Myocyte (in vitro differentiated cells): ENCODE data around the gene CLCA1. TPM values are rescaled to one million over a fixed set of nuclear protein-coding genes. Genes with fewer than 3 reads are reported as not detected.
"Not testable (repeated sequence)": the region's sequence is repeated elsewhere in the genome, so short reads cannot be mapped to it uniquely, and the experiment has no call there.

Source experiments
- DNase-seq: peaks from one replicate; pipeline ENCODE4 v3.0.0-alpha.2; 2012; ENCODE audit warnings: low read depth
- total RNA-seq: library from RNA; depleted of rRNA; stranded (reverse); fragments of >200 nt; gene quantifications from 2 replicates; pipeline ENCODE4 v1.2.3, GENCODE V29; 2014

Gene CLCA1
- total RNA-seq, 1 donor from 2014 or later = not detected

DNA sequence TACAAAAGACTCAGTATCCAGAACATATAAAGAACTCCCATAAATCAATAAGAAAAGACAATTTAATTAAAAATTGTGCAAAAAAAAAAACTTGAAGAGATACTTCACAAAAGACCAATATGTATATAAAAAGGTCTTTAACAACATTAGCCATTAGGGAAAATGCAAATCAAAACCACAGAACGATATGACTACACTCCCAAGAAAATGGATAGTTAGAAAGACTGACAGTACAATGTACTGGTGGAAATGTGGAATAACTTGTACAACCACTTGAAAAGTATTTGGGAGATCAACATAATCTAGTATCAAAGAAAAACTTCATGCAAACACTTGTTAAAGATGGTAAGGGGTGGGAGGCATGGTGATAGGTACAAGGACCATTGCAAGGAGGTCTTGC, 3.9 kb upstream of the CLCA1 start:
- no peak for DNase-seq

GRCh38 chr1:86466109-86466844, 2.5 kb upstream of the CLCA1 start:
- no peak for DNase-seq

DNA sequence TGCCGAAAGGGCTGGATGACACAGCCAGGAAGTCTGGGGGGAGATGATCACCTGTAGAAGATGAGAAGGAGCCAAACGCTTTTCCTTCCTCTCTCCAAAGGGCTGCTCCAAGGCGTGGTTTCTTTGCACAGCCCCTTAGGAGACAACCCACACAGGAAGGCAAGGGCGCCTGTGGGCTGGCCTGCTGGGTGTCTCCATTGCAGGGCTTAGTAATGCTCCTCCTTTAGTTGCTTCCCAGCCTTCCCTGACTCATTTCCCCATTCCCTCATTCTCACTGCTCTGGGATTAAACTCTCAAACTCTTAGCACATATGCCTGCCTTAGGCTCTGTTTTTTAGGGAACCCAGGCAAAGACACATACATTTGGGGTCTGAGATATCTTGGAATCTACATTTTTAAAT, 1.7 kb upstream of the CLCA1 start:
- DNase-seq = no peak

DNA sequence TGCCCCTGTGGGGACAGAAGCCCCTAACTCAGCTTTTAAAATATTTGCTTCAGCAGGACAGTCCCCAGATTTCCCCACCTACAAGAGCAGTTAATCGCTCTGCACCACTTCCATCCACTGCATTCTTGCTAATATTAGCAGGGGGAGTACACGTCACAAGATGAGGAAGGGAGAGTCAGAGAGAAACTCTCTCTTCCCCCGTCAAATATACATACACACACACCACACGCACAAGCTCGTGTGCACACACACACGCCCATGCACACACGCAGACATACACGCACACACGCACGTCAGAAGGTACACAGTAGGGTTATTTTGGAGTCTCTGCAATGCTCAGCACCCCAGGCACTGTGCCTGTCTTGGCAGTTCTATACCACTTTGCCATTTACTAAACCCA, 2.1 kb downstream of the CLCA1 start:
- DNase-seq = no peak

DNA sequence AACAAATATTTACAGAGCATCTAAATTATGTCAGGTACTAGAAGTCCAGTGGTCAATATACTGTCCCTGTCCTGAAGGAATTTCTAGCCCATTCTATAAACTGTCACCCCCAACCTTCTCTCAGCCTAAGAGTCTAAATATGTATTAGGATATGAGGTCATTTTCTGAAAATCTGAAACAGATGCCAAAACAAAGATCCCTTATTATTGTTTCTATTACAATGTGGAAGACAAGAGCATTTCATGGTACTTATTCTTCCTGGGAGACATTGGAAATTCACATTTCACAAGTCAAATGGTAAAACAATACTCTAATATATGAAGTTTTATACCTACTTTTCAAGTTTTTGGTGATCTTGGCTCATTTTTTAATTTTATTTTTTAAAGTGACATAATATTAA, 2.6 kb downstream of the CLCA1 start:
- DNase-seq = no peak

GRCh38 chr1:86472152-86472551, 3.4 kb downstream of the CLCA1 start:
- DNase-seq = no peak

- no peak for DNase-seq
Observed at GRCh38 chr1:86472767-86473166, 4.0 kb downstream of the CLCA1 start.

DNA sequence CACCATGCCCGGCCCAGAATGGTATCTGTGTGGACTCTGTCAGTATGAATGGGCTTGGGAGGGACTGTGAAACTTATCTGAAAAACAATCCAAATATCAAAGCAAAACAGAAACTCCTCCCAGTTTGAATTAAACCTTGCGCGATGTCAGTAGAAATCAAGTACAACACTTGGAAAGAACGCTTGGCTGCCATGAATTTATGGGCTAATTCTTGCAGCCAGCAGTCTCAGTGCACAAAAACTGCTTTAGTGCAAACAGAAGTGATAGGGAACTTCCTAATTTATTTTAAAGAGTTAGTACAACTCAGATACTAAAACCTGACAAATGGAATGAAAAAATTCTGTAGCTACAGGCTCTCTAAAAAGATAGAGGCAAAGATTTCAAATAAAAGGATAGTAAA, 8.5 kb downstream of the CLCA1 start:
- no peak for DNase-seq

GRCh38 chr1:86477682-86478081, 9.0 kb downstream of the CLCA1 start:
- DNase-seq = no peak

GRCh38 chr1:86478416-86479156, 9.9 kb downstream of the CLCA1 start:
- DNase-seq = no peak

DNA sequence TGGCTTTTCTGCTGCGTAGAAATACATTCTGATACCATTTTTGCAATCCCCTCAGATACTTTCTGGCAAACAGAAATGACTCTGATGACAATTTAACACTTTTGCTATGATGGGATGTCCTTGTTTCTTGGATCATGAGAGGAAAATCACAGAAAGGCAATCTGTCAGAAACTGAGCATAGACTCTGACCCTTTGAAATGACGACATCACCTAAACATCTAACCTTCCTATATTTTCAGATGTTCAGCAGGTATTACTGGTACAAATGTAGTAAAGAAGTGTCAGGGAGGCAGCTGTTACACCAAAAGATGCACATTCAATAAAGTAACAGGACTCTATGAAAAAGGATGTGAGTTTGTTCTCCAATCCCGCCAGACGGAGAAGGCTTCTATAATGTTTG, 13.2 kb downstream of the CLCA1 start:
- no peak for DNase-seq

- peak; percentile 51 for DNase-seq
Observed at GRCh38 chr1:86487131-86487810, 18.5 kb downstream of the CLCA1 start.

DNA sequence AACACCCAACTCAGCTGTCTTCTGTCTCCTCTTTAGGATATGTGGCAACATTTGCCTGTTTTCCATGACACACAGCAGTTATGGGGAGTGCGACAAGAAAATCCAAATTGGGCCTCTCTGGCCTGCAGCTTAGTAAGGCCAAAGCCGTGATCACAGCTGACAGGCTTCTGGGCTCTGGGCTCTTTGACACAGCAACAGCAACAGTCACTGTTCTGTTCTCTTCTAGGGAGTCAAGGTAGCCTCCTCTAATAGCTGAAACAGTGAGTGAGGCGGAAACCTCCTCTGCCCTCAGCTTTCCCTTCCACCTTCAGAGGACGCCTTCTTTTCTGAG, 19.0 kb downstream of the CLCA1 start:
- DNase-seq = no peak

GRCh38 chr1:86489242-86489878, 20.6 kb downstream of the CLCA1 start:
- DNase-seq = no peak

- DNase-seq = no peak
Observed at GRCh38 chr1:86491171-86491950, 22.6 kb downstream of the CLCA1 start.

- no peak for DNase-seq
Observed at GRCh38 chr1:86498281-86498680, 29.6 kb downstream of the CLCA1 start.

- DNase-seq = no peak
Observed at GRCh38 chr1:86499987-86500593, 31.4 kb downstream of the CLCA1 start.

DNA sequence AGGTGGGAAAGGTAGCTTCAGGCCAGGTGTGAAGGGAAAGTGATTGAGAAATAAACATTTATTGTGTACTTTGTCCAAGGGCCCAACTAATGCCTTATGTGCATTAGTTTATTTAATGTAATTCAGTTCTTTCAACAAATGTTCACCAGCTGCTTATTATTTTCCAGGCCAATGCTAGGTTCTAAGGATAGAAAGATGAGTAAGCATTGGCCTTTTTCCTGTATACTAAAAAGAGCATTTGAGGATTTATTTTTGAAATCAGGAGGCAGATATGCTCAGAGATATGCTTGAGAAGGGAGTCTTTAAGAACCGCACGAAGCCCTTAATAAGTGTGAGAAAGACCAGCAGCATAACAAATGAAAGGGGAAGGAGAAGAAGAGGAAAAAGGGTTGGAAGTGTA, 32.0 kb downstream of the CLCA1 start:
- no peak for DNase-seq

GRCh38 chr1:86502125-86502646, 33.5 kb downstream of the CLCA1 start:
- not testable (repeated sequence) for DNase-seq

DNA sequence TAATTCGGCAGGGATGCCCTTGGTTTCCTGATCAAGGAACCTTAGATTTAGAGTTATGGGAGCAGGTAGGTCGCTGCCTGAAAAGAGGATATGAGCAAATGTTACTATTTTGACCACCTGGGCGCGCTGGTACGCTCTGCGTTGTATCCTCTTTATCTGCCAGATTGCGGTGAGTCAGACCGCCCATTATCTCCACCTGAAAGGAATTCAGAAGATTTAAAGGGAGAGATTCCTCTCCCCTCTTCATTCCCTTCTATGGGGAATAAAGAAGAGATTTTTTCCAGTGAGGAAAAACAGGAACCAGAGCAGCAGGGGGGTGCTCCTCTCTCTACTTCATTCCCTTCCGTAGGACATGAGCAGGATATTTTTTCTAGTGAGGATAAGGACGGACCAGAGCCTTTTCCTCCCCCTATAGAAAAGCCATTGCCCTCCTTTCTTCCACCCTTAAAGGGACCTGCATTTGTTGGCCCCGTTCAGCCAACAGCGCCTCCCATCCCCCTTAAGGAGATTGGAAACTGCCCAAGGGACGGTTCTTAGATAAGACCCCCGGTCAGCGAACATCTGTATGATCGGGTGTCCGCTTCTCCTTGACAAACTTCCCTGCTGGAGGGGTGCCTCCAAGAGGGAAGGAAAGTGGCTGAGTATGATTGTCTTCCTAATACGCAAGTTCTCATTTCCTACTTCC, 34.1 kb downstream of the CLCA1 start:
- DNase-seq = no peak
